GM23338 (cell line): ENCODE data around the gene NT5C3B. TPM values are rescaled to one million over a fixed set of nuclear protein-coding genes. Genes with fewer than 3 reads are reported as not detected.

ENCODE experiments used
- ATAC-seq: fragments of 200-7000 bp; cut with Tn5 transposase; 3 replicates; pipeline ENCODE4 v1.9.1; 2020
- DNase-seq: peaks from one replicate; pipeline ENCODE4 v3.0.0-alpha.2; 2015; ENCODE audit warnings: low spot score
- H2AFZ ChIP-seq: fragments of 200-600 bp; sonication (generic); 2 replicates; pipeline ENCODE4 v1.8.0; 2016; ENCODE audit warnings: antibody characterized with exemption, mild to moderate bottlenecking, moderate library complexity
- H3F3A ChIP-seq: fragments of 200-600 bp; sonication (generic); replicated peaks from 2 replicates; pipeline ENCODE4 v1.8.0; 2017; ENCODE audit warnings: antibody characterized with exemption, mixed run types, low read depth
- H3K27ac ChIP-seq: fragments of 200-600 bp; sonication (generic); 2 replicates; pipeline ENCODE4 v1.6.1; 2016; ENCODE audit warnings: low read depth
- H3K27me3 ChIP-seq: fragments of 200-600 bp; sonication (generic); 2 replicates; pipeline ENCODE4 v1.8.0; 2016; ENCODE audit warnings: mild to moderate bottlenecking, mixed run types, moderate library complexity; ENCODE audit not compliant: insufficient read depth
- H3K36me3 ChIP-seq: fragments of 200-600 bp; sonication (generic); 2 replicates; pipeline ENCODE4 v1.8.0; 2016; ENCODE audit warnings: mild to moderate bottlenecking; ENCODE audit not compliant: insufficient read depth
- H3K4me1 ChIP-seq: fragments of 200-600 bp; sonication (generic); 2 replicates; pipeline ENCODE4 v1.8.0; 2016; ENCODE audit warnings: mild to moderate bottlenecking, moderate library complexity; ENCODE audit not compliant: insufficient read depth
- H3K4me2 ChIP-seq: fragments of 200-600 bp; sonication (generic); 2 replicates; pipeline ENCODE4 v1.7.1; 2017; ENCODE audit warnings: mixed run types
- H3K4me3 ChIP-seq: fragments of 200-600 bp; sonication (generic); 2 replicates; pipeline ENCODE4 v1.6.1; 2016; ENCODE audit warnings: mixed run types
- H3K79me2 ChIP-seq: fragments of 200-600 bp; sonication (generic); replicated peaks from 2 replicates; pipeline ENCODE4 v1.8.0; 2017; ENCODE audit warnings: mild to moderate bottlenecking; ENCODE audit not compliant: insufficient read depth
- H3K9me2 ChIP-seq: fragments of 200-600 bp; sonication (generic); 2 replicates; pipeline ENCODE4 v1.8.0; 2017; ENCODE audit not compliant: insufficient read depth
- H4K20me1 ChIP-seq: fragments of 200-600 bp; sonication (generic); replicated peaks from 2 replicates; pipeline ENCODE4 v1.8.0; 2017; ENCODE audit warnings: mild to moderate bottlenecking; ENCODE audit not compliant: insufficient read depth
- H3K27ac Mint-ChIP-seq: 2 replicates; pipeline ENCODE4 v1.8.0; 2020; ENCODE audit warnings: inconsistent platforms, mild to moderate bottlenecking, moderate library complexity, mixed read lengths
- H3K27me3 Mint-ChIP-seq: 3 replicates; pipeline ENCODE4 v1.8.0; 2022; ENCODE audit warnings: low read depth, mild to moderate bottlenecking, moderate library complexity, mixed read lengths, inconsistent platforms; ENCODE audit not compliant: insufficient read depth, poor library complexity
- H3K36me3 Mint-ChIP-seq: 3 replicates; pipeline ENCODE4 v1.8.0; 2021; ENCODE audit warnings: low read depth, mild to moderate bottlenecking, inconsistent platforms, moderate library complexity, mixed read lengths
- H3K4me1 Mint-ChIP-seq: 3 replicates; pipeline ENCODE4 v1.8.0; 2020; ENCODE audit warnings: mild to moderate bottlenecking, inconsistent platforms, mixed read lengths
- H3K4me3 Mint-ChIP-seq: 3 replicates; pipeline ENCODE4 v1.8.0; 2021; ENCODE audit warnings: moderate library complexity, mild to moderate bottlenecking, inconsistent platforms, mixed read lengths
- H3K9me3 Mint-ChIP-seq: 3 replicates; pipeline ENCODE4 v1.8.0; 2020; ENCODE audit warnings: moderate library complexity, mild to moderate bottlenecking, inconsistent platforms, mixed read lengths
- CREB1 ChIP-seq: fragments of 250-450 bp; sonication (Bioruptor Pico); IDR thresholded peaks from 2 replicates; pipeline ENCODE4 v1.5.0; 2020; ENCODE audit warnings: low read depth, mild to moderate bottlenecking, moderate library complexity
- CTCF ChIP-seq, 2 experiments: fragments of 200-600 bp in 1 of 2; sonication (generic) in 1 of 2; conservative IDR thresholded peaks; 2 replicates each; pipeline versions ENCODE4 v1.5.1 to v1.6.1; 2016 to 2017; ENCODE audit warnings: antibody characterized with exemption in 2 of 2, low read depth in 2 of 2, mild to moderate bottlenecking in 2 of 2, moderate library complexity in 1 of 2
- ETS1 ChIP-seq: IDR thresholded peaks from 2 replicates; pipeline ENCODE4 v1.6.1; 2016; ENCODE audit warnings: antibody characterized with exemption
- EZH2 ChIP-seq: fragments of 200-600 bp; sonication (generic); IDR thresholded peaks from one replicate; pipeline ENCODE4 v1.8.0; 2017; ENCODE audit warnings: antibody characterized with exemption, mild to moderate bottlenecking, low read depth; ENCODE audit not compliant: unreplicated experiment
- EZH2phosphoT487 ChIP-seq: fragments of 200-600 bp; sonication (generic); IDR thresholded peaks from one replicate; pipeline ENCODE4 v1.8.1; 2018; ENCODE audit warnings: antibody characterized with exemption; ENCODE audit not compliant: unreplicated experiment
- JUNB ChIP-seq: IDR thresholded peaks from one replicate; pipeline ENCODE4 v1.6.1; 2016; ENCODE audit warnings: antibody characterized with exemption; ENCODE audit not compliant: unreplicated experiment
- NANOG ChIP-seq: IDR thresholded peaks from 2 replicates; pipeline ENCODE4 v1.6.1; 2016; ENCODE audit warnings: antibody characterized with exemption, borderline replicate concordance
- POLR2AphosphoS5 ChIP-seq: IDR thresholded peaks from 2 replicates; pipeline ENCODE4 v1.6.1; 2016; ENCODE audit warnings: antibody characterized with exemption, low read depth
- REST ChIP-seq: IDR thresholded peaks from one replicate; pipeline ENCODE4 v1.6.1; 2018; ENCODE audit warnings: antibody characterized with exemption; ENCODE audit not compliant: unreplicated experiment
- STAT1 ChIP-seq: IDR thresholded peaks from one replicate; pipeline ENCODE4 v1.6.1; 2016; ENCODE audit warnings: antibody characterized with exemption; ENCODE audit not compliant: unreplicated experiment
- ZNF114 ChIP-seq: fragments of 250-450 bp; sonication (Bioruptor Pico); IDR thresholded peaks from 2 replicates; pipeline ENCODE4 v1.5.0; 2020; ENCODE audit warnings: mild to moderate bottlenecking, moderate library complexity
- ZNF331 ChIP-seq: fragments of 250-450 bp; sonication (Bioruptor Pico); IDR thresholded peaks from 2 replicates; pipeline ENCODE4 v1.5.0; 2020; ENCODE audit warnings: low read depth, mild to moderate bottlenecking, moderate library complexity
- ZNF462 ChIP-seq: fragments of 250-450 bp; sonication (Bioruptor Pico); IDR thresholded peaks from 2 replicates; pipeline ENCODE4 v1.5.0; 2020; ENCODE audit warnings: mild to moderate bottlenecking, moderate library complexity
- polyA plus RNA-seq: library from polyadenylated mRNA; unstranded; fragments of >200 nt; fragmentation: Nextera tagmentation; extraction: Ambion mirVana; gene quantifications from 2 replicates; pipeline ENCODE4 v1.2.1, GENCODE V29; 2016
- total RNA-seq: library from RNA; depleted of rRNA; stranded (reverse); fragments of >200 nt; shearing (Covaris generic); gene quantifications from 2 replicates; pipeline ENCODE4 v1.2.3, GENCODE V29; 2014

Gene NT5C3B
- total and polyA plus RNA-seq, 2 experiments from 2014 or later = 58.2 to 78.3 TPM

- peaks cover 52% of the 10 kb centered on the region for H3K4me1 ChIP-seq
- no peak for DNase-seq
- H3K4me3 Mint-ChIP-seq = peak overlapping the region; percentile 7; the same call in 2 of the 3 replicates
- H3K27ac Mint-ChIP-seq = peak overlapping the region; percentile 16
- H3K9me3 Mint-ChIP-seq = no peaks in the 10 kb centered on the region
- no peaks in the 10 kb centered on the region for H3K9me2 ChIP-seq
- H4K20me1 ChIP-seq = peaks cover 56% of the 10 kb centered on the region
- H3K79me2 ChIP-seq = peaks cover 87% of the 10 kb centered on the region
- peaks cover 3% of the 10 kb centered on the region; the same call in 1 of the 3 replicates for H3K36me3 Mint-ChIP-seq
- peak overlapping the region; percentile 36 for H3K4me2 ChIP-seq
- peaks cover 16% of the 10 kb centered on the region; the same call in 1 of the 2 replicates for H3F3A ChIP-seq
- H3K27me3 Mint-ChIP-seq = peaks cover 2% of the 10 kb centered on the region
- H3K4me3 ChIP-seq = peak overlapping the region; percentile 14
- no peak for ATAC-seq
- H3K27me3 ChIP-seq = no peaks in the 10 kb centered on the region
- TF ChIP-seq CREB1 (CRISPR knock-in tag) (no peak), JUNB (no peak), ETS1 (no peak), ZNF331 (CRISPR knock-in tag) (no peak), EZH2phosphoT487 (no peak), NANOG (no peak), ZNF114 (CRISPR knock-in tag) (no peak), CTCF (conservative IDR thresholded peaks at IDR 0.05; ENCODE audit: low read depth in 2 of 2) (no peak), ZNF462 (CRISPR knock-in tag) (no peak), STAT1 (no peak), REST (no peak), EZH2 (no peak), POLR2AphosphoS5 (no peak)
- peaks cover 22% of the 10 kb centered on the region for H3K4me1 Mint-ChIP-seq
- 0 out of 2 replicates have a peak overlapping the region, but pooled peaks have one; percentile 56 for H3K27ac ChIP-seq
- no peaks in the 10 kb centered on the region for H3K36me3 ChIP-seq
- no peak overlapping the region for H2AFZ ChIP-seq
Observed at GRCh38 chr17:41860254-41860931, 24.4 kb upstream of the NT5C3B start.
